ENCODE measurements around the gene ZFAND3. TPM values are rescaled to one million over a fixed set of nuclear protein-coding genes. Genes with fewer than 3 reads are reported as not detected.

Gene ZFAND3
- total RNA-seq, 2 experiments from 2014 or later = 32.3 to 37.9 TPM

DNA sequence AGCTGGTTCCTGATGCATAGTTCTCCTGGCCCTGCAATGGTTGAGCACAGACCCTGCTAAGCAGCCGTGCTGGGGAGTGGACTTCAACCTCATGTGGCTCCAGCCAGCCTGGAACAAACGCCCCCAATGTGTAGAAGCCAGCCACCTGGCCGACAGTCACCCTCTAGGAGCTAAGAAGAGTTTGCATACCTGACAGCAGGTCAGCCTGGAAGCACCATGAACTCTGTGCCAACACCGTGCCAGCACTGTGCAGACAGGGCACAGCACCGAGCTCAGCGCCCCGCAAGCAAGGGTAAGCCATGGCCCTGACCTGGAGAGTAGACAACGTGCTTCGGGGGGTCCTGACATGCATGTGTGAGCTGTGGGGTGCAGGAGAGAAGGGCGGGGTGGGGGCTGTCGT, 356.3 kb downstream of the ZFAND3 start:
- Mint-ChIP-seq H3K27ac (no peak overlapping the region), H3K9me3 (no peaks in the 10 kb centered on the region), H3K27me3 (no peaks in the 10 kb centered on the region), H3K4me3 (no peak overlapping the region), H3K36me3 (ENCODE audit: low read depth) (no peaks in the 10 kb centered on the region), H3K4me1 (ENCODE audit: low read depth) (no peaks in the 10 kb centered on the region)
- no peak for ATAC-seq
- TF ChIP-seq, protein P1, sequence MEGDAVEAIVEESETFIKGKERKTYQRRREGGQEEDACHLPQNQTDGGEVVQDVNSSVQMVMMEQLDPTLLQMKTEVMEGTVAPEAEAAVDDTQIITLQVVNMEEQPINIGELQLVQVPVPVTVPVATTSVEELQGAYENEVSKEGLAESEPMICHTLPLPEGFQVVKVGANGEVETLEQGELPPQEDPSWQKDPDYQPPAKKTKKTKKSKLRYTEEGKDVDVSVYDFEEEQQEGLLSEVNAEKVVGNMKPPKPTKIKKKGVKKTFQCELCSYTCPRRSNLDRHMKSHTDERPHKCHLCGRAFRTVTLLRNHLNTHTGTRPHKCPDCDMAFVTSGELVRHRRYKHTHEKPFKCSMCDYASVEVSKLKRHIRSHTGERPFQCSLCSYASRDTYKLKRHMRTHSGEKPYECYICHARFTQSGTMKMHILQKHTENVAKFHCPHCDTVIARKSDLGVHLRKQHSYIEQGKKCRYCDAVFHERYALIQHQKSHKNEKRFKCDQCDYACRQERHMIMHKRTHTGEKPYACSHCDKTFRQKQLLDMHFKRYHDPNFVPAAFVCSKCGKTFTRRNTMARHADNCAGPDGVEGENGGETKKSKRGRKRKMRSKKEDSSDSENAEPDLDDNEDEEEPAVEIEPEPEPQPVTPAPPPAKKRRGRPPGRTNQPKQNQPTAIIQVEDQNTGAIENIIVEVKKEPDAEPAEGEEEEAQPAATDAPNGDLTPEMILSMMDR (IDR thresholded peaks at IDR 0.05) = no peak
- intact Hi-C loops (cut with micrococcal nuclease) = no loop called here
- CTCF ChIA-PET = no interaction called here
- POLR2A ChIA-PET = interaction anchor here (1.7 kb wide), 1 partner anchor 32 kb away, joined by 4 read pairs; no protein-coding TSS in a partner anchor
- DNase-seq = no peak

DNA sequence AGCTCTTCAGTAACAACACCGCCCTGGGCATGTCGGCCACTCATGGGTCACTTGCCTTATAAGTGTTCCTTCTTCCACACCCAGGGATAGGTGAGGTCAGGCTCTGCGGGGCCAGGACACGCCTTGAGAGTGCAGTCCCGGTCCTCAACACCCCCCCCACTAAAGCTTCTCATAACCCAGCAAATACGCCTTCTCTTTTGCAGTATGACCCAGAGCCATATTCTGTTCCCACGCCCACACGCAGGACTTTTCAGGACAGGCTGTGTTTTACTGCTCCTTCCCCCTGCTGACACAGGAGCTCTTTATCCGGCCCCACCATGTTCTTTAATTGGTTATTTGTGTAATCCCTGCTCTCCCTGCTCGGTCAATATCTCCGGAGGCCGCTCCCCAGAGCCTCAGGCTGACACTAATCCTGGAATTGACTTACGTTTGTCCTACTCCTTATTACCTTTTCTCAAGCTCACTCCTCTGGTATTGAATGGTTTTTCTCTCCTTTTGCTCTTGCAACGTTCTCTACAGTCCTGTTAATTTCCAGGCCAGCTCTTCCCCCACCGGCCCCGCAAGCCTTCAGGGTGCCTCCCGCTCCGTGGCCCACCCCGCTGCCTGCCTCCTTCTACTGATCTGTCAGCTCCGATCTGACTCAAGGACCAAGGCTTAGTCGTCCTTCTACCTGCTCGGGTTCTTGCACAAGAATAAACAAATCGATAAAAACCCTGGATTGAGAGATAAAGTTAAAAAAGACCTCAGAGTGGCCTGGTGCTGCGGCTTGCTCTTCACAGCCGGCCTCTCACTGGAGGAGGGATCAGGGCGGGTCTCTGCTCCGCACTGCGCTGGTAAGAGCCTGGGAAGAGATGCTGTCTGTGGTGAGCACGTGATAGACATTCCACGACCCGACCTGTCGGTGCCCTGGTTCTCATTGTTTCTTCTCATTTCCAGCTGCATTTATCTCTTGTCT, 357.5 kb downstream of the ZFAND3 start:
- ChIA-PET CTCF (no interaction called here), POLR2A (interaction anchor here (0.7 to 1.7 kb wide), 3 partner anchors 34 to 391 kb away, joined by 3 to 4 read pairs (median 3); no protein-coding TSS in a partner anchor)
- TF ChIP-seq, protein P1 (IDR thresholded peaks at IDR 0.05) = no peak
- no peaks in the 10 kb centered on the region for H3K36me3 Mint-ChIP-seq (ENCODE audit: low read depth)
- no peaks in the 10 kb centered on the region for H3K27me3 Mint-ChIP-seq
- no peaks in the 10 kb centered on the region for H3K4me1 Mint-ChIP-seq (ENCODE audit: low read depth)
- ATAC-seq = no peak
- no peak overlapping the region for H3K4me3 Mint-ChIP-seq
- no peak overlapping the region for H3K27ac Mint-ChIP-seq
- intact Hi-C loops (cut with micrococcal nuclease) = no loop called here
- DNase-seq = no peak
- H3K9me3 Mint-ChIP-seq = no peaks in the 10 kb centered on the region

DNA sequence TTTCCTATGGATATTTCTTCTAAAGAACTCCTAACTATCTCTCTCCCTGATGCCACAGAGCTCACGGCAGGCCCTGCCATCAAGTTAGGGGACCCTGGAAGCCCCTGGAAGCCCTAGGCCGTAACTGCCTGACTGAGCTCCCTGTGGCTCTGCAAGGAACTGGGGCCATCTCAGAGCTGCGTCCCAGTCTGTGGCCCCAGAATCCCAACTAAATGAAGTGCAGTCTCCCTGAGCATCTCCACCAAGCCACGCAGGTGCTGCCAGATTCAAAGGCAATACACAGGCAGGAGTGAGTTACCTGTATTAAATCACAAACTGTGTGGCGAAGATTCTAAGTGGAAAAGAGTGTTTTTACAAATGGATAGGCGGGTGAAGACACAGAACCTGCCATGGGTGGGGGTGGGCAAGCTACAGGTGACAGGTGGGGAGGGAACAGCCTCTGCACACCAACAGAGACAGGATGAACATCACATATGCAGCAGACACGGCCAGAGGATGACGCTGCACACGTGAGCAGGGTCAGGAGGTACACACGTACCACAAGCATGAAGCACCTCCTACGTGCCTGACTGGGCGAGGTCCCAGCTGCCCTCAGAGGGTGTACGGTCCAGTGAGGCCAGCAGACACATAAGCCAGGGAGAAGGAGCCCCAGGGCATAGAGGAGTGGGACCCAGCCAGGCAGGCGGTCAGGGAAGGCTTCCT, 358.5 kb downstream of the ZFAND3 start:
- ChIA-PET POLR2A (interaction anchor here (1.1 kb wide), 1 partner anchor 34 kb away, joined by 3 read pairs; no protein-coding TSS in a partner anchor), CTCF (no interaction called here)
- Mint-ChIP-seq H3K9me3 (no peaks in the 10 kb centered on the region), H3K36me3 (ENCODE audit: low read depth) (no peaks in the 10 kb centered on the region), H3K27ac (no peak overlapping the region), H3K4me3 (no peak overlapping the region), H3K4me1 (ENCODE audit: low read depth) (no peaks in the 10 kb centered on the region), H3K27me3 (no peaks in the 10 kb centered on the region)
- ATAC-seq (no peak), DNase-seq (no peak)
- intact Hi-C loops (cut with micrococcal nuclease) = no loop called here
- TF ChIP-seq, protein P1 (IDR thresholded peaks at IDR 0.05) = no peak

DNA sequence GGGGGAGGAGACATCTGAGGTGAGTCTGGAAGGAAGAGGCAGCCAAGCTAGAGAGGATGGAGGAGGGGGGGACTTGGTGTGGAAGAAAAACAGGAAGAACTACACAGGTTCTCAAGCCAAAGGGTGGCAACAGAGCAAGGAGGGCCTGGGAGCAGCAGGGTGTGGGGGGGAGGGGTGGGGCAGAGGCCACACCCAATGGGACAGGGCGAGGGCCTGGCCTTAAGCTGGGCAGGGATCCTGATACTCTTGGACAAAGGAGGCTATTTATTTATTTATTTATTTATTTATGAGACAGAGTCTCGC, 359.0 kb downstream of the ZFAND3 start:
- CTCF ChIA-PET = no interaction called here
- H3K27ac Mint-ChIP-seq = no peak overlapping the region
- no peaks in the 10 kb centered on the region for H3K27me3 Mint-ChIP-seq
- TF ChIP-seq, protein P1 (IDR thresholded peaks at IDR 0.05) = no peak
- POLR2A ChIA-PET = no interaction called here
- no peaks in the 10 kb centered on the region for H3K9me3 Mint-ChIP-seq
- ATAC-seq (no peak), DNase-seq (no peak)
- H3K36me3 Mint-ChIP-seq (ENCODE audit: low read depth) = no peaks in the 10 kb centered on the region
- H3K4me1 Mint-ChIP-seq (ENCODE audit: low read depth) = no peaks in the 10 kb centered on the region
- intact Hi-C loops (cut with micrococcal nuclease) = no loop called here
- H3K4me3 Mint-ChIP-seq = no peak overlapping the region

DNA sequence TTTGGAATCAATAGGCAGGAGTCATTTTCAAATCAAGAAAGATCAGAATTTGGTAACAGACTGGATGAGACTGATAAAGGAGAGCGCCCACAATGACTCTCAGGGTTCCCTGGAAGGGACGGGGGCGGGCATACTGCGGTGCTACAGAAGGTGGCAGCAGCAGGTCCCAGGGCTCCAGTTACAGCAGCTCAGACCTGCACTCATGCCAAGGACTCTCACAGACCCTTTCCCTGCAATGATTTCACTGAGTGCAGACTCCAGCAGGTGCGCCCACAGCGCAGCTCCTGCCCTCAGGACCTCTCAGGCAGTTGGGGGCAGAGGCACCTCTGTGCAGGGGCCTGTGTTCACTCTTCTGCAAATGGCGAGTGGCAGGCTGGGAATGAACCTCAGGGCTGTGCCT, 359.8 kb downstream of the ZFAND3 start:
- Mint-ChIP-seq H3K4me3 (no peak overlapping the region), H3K36me3 (ENCODE audit: low read depth) (no peaks in the 10 kb centered on the region), H3K27ac (no peak overlapping the region), H3K4me1 (ENCODE audit: low read depth) (no peaks in the 10 kb centered on the region), H3K27me3 (no peaks in the 10 kb centered on the region), H3K9me3 (no peaks in the 10 kb centered on the region)
- no peak for ATAC-seq
- TF ChIP-seq, protein P1 (IDR thresholded peaks at IDR 0.05) = no peak
- POLR2A ChIA-PET = no interaction called here
- intact Hi-C loops (cut with micrococcal nuclease) = no loop called here
- no peak for DNase-seq
- CTCF ChIA-PET = interaction anchor here (0.7 kb wide), 1 partner anchor 347 kb away, joined by 3 read pairs; no protein-coding TSS in a partner anchor

Measured in activated CD8-positive, alpha-beta T cell treated with anti-CD3 and anti-CD28 coated beads for 36 hours (primary cell).